ENCODE results near the gene C20orf202.
"Not testable (repeated sequence)": the region's sequence is repeated elsewhere in the genome, so short reads cannot be mapped to it uniquely, and the experiment has no call there.

The C20orf202 gene

DNA sequence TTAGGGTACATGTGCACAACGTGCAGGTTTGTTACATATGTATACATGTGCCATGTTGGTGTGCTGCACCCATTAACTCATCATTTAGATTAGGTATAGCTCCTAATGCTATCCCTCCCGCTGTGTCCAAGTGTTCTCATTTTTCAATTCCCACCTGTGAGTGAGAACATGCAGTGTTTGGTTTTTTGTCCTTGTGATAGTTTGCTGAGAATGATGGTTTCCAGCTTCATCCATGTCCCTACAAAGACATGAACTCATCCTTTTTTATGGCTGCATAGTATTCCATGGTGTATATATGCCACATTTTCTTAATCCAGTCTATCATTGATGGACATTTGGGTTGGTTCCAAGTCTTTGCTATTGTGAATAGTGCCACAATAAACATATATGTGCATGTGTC, 47.0 kb downstream of the C20orf202 start:
- not testable (repeated sequence) for DNase-seq

DNA sequence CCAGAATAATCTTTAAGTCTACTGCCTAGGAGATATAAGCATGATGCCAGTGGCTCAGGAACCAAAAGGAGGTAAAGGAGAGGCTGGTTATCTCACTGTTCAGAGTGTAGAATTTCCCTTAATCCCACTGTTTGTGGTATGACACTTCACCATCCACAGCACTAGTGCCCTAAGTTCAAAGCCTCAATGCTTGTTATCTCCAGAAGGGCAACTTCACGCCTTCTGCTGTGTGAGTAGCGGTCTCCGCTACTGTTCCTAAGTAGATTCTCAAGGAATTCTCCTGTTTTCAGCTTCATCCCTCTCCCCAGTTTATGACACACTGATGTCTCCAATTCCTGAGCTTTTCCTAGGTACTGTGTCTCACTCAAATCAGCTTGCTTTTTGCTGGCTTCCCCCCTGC, 49.2 kb downstream of the C20orf202 start:
- DNase-seq = no peak

DNA sequence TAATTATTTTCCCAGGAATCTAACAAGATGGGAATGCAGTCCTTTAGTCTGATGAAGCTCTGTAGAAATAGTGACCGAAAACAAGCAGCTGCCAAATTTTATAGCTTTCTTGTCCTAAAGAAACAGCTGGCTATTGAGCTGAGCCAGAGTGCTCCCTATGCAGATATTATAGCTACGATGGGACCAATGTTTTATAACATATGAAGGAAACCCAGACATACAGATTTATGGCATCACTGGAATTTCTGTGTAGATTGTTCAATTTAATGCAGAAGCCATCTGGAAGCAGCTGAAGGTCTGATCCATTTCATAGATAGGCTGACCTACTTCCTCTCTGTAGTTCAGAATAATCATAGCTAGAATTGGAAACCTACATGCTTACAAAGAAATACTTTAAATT, 51.0 kb downstream of the C20orf202 start:
- no peak for DNase-seq

DNA sequence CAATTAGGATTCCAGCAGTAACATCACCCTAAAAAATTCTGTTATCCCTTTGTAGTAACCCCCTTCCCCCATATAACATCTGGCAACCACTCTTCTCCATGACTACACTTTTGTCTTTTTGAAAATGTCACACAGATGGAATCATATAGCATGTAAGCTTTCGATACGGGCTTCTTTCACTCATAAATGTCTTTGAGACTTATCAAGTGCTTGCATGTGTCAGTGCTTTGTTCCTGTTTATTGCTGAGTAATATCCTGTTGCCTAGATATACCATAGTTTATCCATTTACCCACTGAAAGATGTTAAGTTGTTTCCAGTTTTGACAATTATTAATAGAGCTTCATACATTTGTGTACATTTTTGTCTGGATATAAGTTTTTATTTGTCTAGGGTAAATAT, 52.4 kb downstream of the C20orf202 start:
- no peak for DNase-seq
